HG02870 (cell line): Measurements from ENCODE around the gene HOOK2.
A peak's percentile ranks its signal among the peaks of the same experiment; 100 is the strongest.
"Not testable (repeated sequence)": the region's sequence is repeated elsewhere in the genome, so short reads cannot be mapped to it uniquely, and the experiment has no call there.

Experiments used
- ATAC-seq: cut with Tn5 transposase; IDR thresholded peaks from one replicate; pipeline ENCODE4 v1.9.1; 2021; ENCODE audit warnings: mild to moderate bottlenecking, moderate library complexity; ENCODE audit not compliant: unreplicated experiment

The HOOK2 gene

DNA sequence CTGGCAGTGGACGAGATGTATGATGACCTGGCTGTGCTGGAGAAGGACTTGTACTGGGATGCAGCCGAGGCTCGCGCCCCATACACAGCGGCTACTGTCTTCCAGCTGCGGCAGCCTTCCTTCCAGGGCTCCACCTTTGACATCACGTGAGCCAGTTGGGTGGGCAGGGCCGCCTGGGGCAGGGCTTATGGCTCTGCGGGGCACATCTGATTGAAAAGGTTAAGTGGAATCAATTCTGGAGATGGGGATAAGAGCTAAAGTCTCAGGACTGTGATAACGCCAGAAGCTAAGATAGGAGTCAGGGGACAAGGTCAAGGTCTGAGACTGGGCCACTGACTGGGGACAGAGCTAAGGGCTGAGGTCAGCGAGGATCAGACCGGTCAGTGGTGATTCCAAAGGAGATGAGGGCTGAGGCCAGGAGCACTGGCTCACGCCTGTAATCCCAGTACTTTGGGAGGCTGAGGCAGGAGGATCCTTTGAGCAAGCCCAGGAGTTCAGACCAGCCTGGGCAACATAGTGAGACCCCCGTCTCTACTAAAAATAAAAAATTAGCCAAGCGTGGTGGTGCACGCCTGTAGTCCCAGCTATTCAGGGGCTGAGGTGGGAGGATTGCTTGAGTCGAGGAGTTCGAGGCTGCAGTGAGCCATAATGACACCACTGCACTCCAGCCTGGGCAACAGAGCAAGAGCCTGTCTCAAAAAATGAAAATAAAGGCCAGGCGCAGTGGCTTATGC, 19.0 kb downstream of the HOOK2 start:
- ATAC-seq: no peak

DNA sequence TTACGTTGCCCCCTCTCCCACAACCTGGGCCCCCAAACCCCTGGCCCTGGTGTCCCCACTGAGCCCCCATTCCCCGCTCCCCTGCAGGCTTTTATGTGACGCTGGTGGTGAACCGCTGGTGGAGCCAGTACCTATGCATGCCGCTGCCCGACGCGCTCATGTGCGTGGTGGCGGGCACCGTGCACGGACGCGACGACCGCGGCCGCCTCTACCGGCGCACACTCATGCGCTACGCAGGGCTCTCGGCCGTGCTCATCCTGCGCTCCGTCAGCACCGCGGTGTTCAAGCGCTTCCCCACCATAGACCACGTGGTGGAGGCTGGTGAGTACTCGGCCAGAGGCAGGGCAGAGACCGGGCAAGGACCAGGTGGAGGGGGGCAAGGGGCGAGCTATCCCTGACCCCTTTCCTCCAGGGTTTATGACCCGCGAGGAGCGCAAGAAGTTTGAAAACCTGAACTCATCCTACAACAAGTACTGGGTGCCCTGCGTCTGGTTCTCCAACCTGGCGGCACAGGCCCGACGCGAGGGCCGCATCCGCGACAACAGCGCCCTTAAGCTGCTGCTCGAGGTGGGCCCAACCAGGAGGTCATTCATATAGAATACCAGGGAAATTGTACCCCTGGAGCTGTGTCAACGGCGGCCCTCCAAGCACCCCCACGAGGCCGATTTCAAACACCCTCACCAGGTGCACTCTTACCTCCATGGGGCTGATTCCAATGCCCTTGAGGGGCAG, 20.7 kb downstream of the HOOK2 start:
- ATAC-seq: no peak

DNA sequence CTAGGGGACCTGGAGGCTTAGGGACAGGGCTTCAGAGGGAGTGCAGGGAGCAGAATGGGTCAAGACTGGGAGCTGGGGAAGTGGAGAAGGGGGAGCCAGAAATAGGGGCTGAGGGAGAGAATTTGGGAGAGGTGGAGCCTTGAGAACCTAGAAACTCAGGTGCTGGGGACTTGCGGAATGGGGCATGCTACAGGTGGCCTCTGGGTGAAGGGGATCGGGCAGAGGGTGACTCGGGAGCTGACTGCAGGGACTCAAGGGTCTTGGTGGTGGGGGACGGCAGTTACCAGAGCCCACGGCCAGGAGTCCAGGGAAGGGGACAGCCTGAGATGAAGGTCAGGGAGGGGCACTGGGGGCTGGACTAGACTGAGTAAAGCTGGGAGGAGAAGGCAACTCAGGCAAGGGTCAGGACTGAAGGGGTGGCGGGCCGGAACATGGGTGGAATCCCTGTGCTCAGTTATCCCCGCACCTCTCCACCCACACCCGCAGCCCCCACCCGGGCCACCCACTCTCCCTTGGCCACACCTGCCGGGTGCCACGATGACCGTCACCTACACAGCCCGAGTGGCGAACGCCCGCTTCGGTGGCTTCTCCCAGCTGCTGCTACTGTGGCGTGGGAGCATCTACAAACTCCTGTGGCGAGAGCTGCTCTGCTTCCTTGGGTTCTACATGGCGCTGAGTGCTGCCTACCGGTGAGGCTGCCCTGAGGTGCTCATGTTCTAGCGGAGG, 23.1 kb downstream of the HOOK2 start:
- ATAC-seq: no peak

- no peak for ATAC-seq
These were observed 23.7 kb downstream of the HOOK2 start, which contains the start of gene BEST2 for GRCh38 chr19:12751635-12752034. BEST2 (plus strand) TSS chr19:12751791; CDS start chr19:12752593, 802 bp downstream.

GRCh38 chr19:12750851-12751250, 24.5 kb downstream of the HOOK2 start:
- no peak for ATAC-seq

GRCh38 chr19:12749938-12750521, 25.3 kb downstream of the HOOK2 start:
- ATAC-seq: no peak

- ATAC-seq: no peak
These were observed 26.9 kb downstream of the HOOK2 start for GRCh38 chr19:12748489-12748888.

- ATAC-seq: no peak
These were observed 30.0 kb downstream of the HOOK2 start for GRCh38 chr19:12745166-12745897.

DNA sequence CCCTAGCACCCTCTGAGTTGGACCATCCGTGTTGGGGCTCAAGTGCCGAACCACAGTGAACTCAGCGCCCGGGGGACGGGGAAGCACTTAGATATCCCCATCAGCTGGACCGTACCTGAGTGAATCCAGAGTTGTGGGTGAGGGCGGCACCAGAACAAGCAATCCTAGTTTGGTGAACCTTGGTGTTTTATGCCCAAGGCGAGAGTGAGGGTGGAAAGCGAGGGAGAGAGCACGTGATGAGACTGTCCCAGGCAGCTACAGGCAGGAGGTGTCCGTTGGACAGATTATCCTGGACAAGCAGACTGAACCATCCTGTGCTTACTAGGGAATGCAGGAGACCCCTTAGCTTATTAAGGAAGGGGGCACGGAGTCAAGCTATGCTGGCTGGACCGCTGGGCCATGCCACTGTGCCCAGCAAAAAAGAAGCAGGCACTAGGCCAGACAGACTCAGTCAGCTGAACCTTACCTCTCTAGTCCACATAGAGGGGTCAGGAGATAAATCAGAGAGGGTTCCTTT, 37.5 kb downstream of the HOOK2 start:
- ATAC-seq: no peak

- peak; percentile 82 for ATAC-seq
These were observed 38.1 kb downstream of the HOOK2 start, which contains the start of gene GET3 for GRCh38 chr19:12736995-12737834. GET3 (plus strand) TSS chr19:12737497; CDS start chr19:12737506, 9 bp downstream.

- no peak for ATAC-seq
These were observed 41.8 kb downstream of the HOOK2 start for GRCh38 chr19:12733369-12734214.

GRCh38 chr19:12731337-12731736, 44.0 kb downstream of the HOOK2 start:
- ATAC-seq: no peak

DNA sequence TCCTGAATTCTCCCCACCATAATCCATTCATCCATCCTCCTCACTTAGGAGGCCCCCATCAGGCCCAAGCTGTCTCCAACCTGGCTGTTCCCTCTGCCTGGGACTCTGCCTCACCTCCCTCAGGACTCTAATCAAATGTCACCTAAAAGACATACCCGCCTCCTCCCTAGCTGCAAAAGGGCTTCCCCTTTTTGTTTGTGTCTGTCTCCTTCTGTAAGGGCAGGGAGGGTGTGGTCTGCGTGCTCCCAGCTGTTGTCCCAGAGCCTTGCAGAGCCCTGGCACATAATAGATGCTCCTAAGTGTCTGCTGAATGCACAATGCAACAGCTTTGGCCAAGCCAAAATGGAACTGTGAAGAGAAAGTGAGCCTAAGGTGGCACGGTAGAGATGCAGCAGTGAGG, 45.3 kb downstream of the HOOK2 start:
- ATAC-seq: no peak

GRCh38 chr19:12727745-12728433, 47.5 kb downstream of the HOOK2 start:
- ATAC-seq: no peak

- no peak for ATAC-seq
These were observed 48.4 kb downstream of the HOOK2 start for GRCh38 chr19:12726988-12727316.

DNA sequence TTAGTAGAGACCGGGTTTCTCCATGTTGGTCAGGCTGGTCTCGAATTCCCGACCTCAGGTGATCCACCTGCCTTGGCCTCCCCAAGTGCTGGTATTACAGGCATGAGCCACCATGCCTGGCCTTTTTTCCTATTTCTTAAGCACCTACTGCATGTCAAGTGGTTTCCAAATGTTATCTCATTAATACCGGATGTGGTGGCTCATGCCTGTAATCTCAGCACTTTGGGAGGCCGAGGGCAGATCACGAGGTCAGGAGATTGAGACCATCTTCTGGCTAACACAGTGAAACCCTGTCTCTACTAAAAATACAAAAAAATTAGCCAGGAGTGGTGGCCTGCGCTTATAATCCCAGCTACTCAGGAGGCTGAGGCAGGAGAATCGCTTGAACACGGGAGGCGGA, 49.7 kb downstream of the HOOK2 start:
- not testable (repeated sequence) for ATAC-seq

DNA sequence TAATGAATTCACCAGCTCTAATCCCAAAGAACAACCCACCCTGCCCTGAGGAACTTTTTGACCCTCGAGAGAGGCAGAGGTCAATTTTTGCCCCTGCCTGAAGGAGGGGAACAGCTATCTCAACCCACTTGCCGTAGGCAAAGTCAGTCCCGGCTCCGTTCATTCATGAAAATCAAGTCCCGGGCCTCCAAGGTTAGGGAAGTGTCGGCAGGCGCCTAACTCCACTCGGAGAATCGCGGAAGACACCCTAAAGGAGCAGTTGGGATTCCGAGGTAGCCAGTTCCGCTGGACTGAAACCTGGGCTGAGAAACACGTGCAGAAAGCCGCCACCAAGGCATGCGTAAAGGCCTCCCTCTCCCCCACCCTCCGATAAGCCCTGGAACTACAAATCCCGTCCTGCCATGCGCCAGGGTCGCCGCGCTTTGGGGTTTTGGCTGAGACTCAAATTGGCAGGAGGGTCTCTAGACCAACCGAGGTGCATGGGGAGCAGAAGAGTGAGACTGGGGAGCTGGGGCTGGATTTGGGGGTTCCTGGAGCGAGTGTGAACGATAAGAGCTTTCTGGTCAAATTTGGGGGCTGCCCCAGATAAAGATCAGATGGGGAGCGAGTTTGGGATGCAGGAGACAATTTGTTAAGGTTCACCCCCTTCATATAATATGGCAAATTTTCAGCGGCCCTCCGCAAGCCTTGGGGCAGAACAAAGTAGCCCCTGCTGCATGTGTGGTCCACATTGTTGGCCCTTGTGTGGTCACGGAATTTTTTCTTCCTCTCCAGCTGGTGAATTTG, 51.5 kb downstream of the HOOK2 start, which contains the start of gene TNPO2:
Gene TNPO2 (minus strand): TSS at position 292 of the 786 bp plus-strand sequence. CDS start 2,955 bp downstream, outside the sequence.
- no peak for ATAC-seq
